IMR-90 (cell line): Measurements from ENCODE around the gene SFSWAP. TPM values are rescaled to one million over a fixed set of nuclear protein-coding genes. Genes with fewer than 3 reads are reported as not detected.

Source experiments
- ATAC-seq: fragments of 200-7000 bp; cut with Tn5 transposase; 2 replicates; pipeline ENCODE4 v1.9.1; 2020; ENCODE audit warnings: low read depth, mild to moderate bottlenecking, moderate library complexity
- BruUV-seq: library from RNA; stranded (reverse); fragments of 400-500 nt; replicated peaks from 2 replicates; lab custom pipeline; 2021; lab: Mats Ljungman, UMichigan
- CTCF ChIA-PET: fragments of 300-600 bp; formaldehyde crosslinking; extraction: SDS; loops from one replicate; lab custom pipeline; 2021; ENCODE audit warnings: antibody characterized with exemption; lab: Yijun Ruan, JAX
- POLR2A ChIA-PET: fragments of 300-600 bp; sonication (Branson Sonifier 250); formaldehyde crosslinking; loops from one replicate; lab custom pipeline; 2022; ENCODE audit warnings: antibody characterized with exemption; ENCODE audit not compliant: unreplicated experiment; lab: Charles Lee
- DNase-seq: peaks from one replicate; pipeline ENCODE4 v3.0.0; 2013
- H2AFZ ChIP-seq: replicated peaks from 2 replicates; pipeline ENCODE3; 2013; ENCODE audit warnings: low read length, mild to moderate bottlenecking; ENCODE audit not compliant: poor library complexity
- H2AK5ac ChIP-seq: 2 replicates; pipeline ENCODE4 v1.6.1; 2013; ENCODE audit warnings: low read depth, low read length, inconsistent platforms
- H2AK9ac ChIP-seq: replicated peaks from 2 replicates; pipeline ENCODE3; 2013; ENCODE audit warnings: mild to moderate bottlenecking, low read depth, low read length, moderate library complexity; ENCODE audit not compliant: poor library complexity
- H2BK120ac ChIP-seq: 2 replicates; pipeline ENCODE4 v1.6.1; 2013; ENCODE audit warnings: low read depth, low read length, inconsistent platforms
- H2BK15ac ChIP-seq: 3 replicates; pipeline ENCODE4 v1.6.1; 2013; ENCODE audit warnings: low read depth, low read length, inconsistent platforms
- H2BK20ac ChIP-seq: 2 replicates; pipeline ENCODE4 v1.6.1; 2013; ENCODE audit warnings: low read depth, mild to moderate bottlenecking, inconsistent platforms, low read length, moderate library complexity
- H2BK5ac ChIP-seq: 2 replicates; pipeline ENCODE4 v1.6.1; 2013; ENCODE audit warnings: mild to moderate bottlenecking, low read depth, low read length, inconsistent platforms; ENCODE audit not compliant: poor library complexity, severe bottlenecking
- H3K14ac ChIP-seq: replicated peaks from 2 replicates; pipeline ENCODE4 v1.6.1; 2013; ENCODE audit warnings: low read depth, low read length, inconsistent platforms
- H3K18ac ChIP-seq: 2 replicates; pipeline ENCODE4 v1.6.1; 2013; ENCODE audit warnings: low read depth, low read length, control low read depth
- H3K23ac ChIP-seq: 2 replicates; pipeline ENCODE4 v1.6.1; 2013; ENCODE audit warnings: low read depth, low read length, inconsistent platforms
- H3K27ac ChIP-seq: 2 replicates; pipeline ENCODE4 v1.5.1; 2013; ENCODE audit warnings: mild to moderate bottlenecking, control low read depth, low read length; ENCODE audit not compliant: insufficient read depth
- H3K27me3 ChIP-seq: 2 replicates; pipeline ENCODE4 v1.6.1; 2013; ENCODE audit warnings: low read length; ENCODE audit not compliant: control insufficient read depth, insufficient read depth
- H3K36me3 ChIP-seq: 2 replicates; pipeline ENCODE4 v1.6.1; 2013; ENCODE audit warnings: low read length, mixed read lengths; ENCODE audit not compliant: control insufficient read depth, insufficient read depth
- H3K4ac ChIP-seq: 2 replicates; pipeline ENCODE4 v1.6.1; 2013; ENCODE audit warnings: low read depth, low read length, inconsistent platforms
- H3K4me1 ChIP-seq: 2 replicates; pipeline ENCODE4 v1.6.1; 2013; ENCODE audit warnings: low read length, mixed read lengths; ENCODE audit not compliant: control insufficient read depth, insufficient read depth
- H3K4me2 ChIP-seq: 2 replicates; pipeline ENCODE4 v1.6.1; 2013; ENCODE audit warnings: low read depth, mild to moderate bottlenecking, control low read depth, low read length, moderate library complexity
- H3K4me3 ChIP-seq: 2 replicates; pipeline ENCODE4 v1.5.1; 2013; ENCODE audit warnings: low read depth, mild to moderate bottlenecking, control low read depth, low read length, moderate library complexity; ENCODE audit not compliant: insufficient read depth
- H3K56ac ChIP-seq: 2 replicates; pipeline ENCODE4 v1.6.1; 2013; ENCODE audit warnings: low read length, inconsistent platforms; ENCODE audit not compliant: insufficient read depth; ENCODE audit errors: extremely low read depth
- H3K79me1 ChIP-seq, 2 experiments: 2 replicates each; pipeline ENCODE4 v1.6.1; 2013; ENCODE audit warnings: low read length in 2 of 2, inconsistent platforms in 1 of 2, low read depth in 1 of 2
- H3K9ac ChIP-seq: 2 replicates; pipeline ENCODE4 v1.6.1; 2013; ENCODE audit warnings: low read depth, low read length, control low read depth
- H3K9me1 ChIP-seq: 2 replicates; pipeline ENCODE4 v1.6.1; 2013; ENCODE audit warnings: low read length, inconsistent platforms; ENCODE audit not compliant: insufficient read depth
- H3K9me3 ChIP-seq: 2 replicates; pipeline ENCODE4 v1.6.1; 2013; ENCODE audit warnings: low read length; ENCODE audit not compliant: control insufficient read depth, insufficient read depth
- H4K20me1 ChIP-seq: 2 replicates; pipeline ENCODE4 v1.6.1; 2013; ENCODE audit warnings: low read length, inconsistent platforms; ENCODE audit not compliant: insufficient read depth
- H4K5ac ChIP-seq: 2 replicates; pipeline ENCODE4 v1.6.1; 2013; ENCODE audit warnings: mild to moderate bottlenecking, low read depth, low read length, control low read depth
- H4K8ac ChIP-seq, 2 experiments: 2 replicates each; pipeline ENCODE4 v1.6.1; 2013; ENCODE audit warnings: low read depth in 2 of 2, low read length in 2 of 2, control low read depth in 1 of 2, inconsistent platforms in 1 of 2
- H4K91ac ChIP-seq: 2 replicates; pipeline ENCODE4 v1.6.1; 2013; ENCODE audit warnings: low read depth, low read length, inconsistent platforms; ENCODE audit not compliant: insufficient read depth
- BHLHE40 ChIP-seq: fragments of 150-350 bp; IDR thresholded peaks from 2 replicates; pipeline ENCODE4 v1.6.1; 2016; ENCODE audit warnings: mild to moderate bottlenecking, low read depth, low read length
- CEBPB ChIP-seq: IDR thresholded peaks from 2 replicates; pipeline ENCODE4 v1.6.1; 2012; ENCODE audit warnings: low read depth, low read length, improper control_type of control experiment
- CHD1 ChIP-seq: IDR thresholded peaks from 2 replicates; pipeline ENCODE4 v1.6.1; 2012; ENCODE audit warnings: low read depth, low read length, improper control_type of control experiment
- ELK1 ChIP-seq: fragments of 150-350 bp; IDR thresholded peaks from 2 replicates; pipeline ENCODE4 v1.6.1; 2016; ENCODE audit warnings: low read depth, mild to moderate bottlenecking, low read length, moderate library complexity, borderline replicate concordance
- FOS ChIP-seq: fragments of 150-350 bp; IDR thresholded peaks from 2 replicates; pipeline ENCODE4 v1.6.1; 2016; ENCODE audit warnings: low read depth, low read length
- MAZ ChIP-seq: IDR thresholded peaks from 2 replicates; pipeline ENCODE4 v1.6.1; 2012; ENCODE audit warnings: low read depth, mild to moderate bottlenecking, low read length, improper control_type of control experiment, moderate library complexity, borderline replicate concordance
- MXI1 ChIP-seq: IDR thresholded peaks from 2 replicates; pipeline ENCODE4 v1.6.1; 2012; ENCODE audit warnings: low read depth, mild to moderate bottlenecking, low read length, moderate library complexity, borderline replicate concordance
- NFE2L2 ChIP-seq: fragments of 150-350 bp; IDR thresholded peaks from 2 replicates; pipeline ENCODE4 v1.6.1; 2016; ENCODE audit warnings: low read depth, mild to moderate bottlenecking, low read length
- POLR2A ChIP-seq: IDR thresholded peaks from 2 replicates; pipeline ENCODE4 v1.6.1; 2012; ENCODE audit warnings: mild to moderate bottlenecking, low read depth, low read length
- RAD21 ChIP-seq: IDR thresholded peaks from 2 replicates; pipeline ENCODE4 v1.6.1; 2012; ENCODE audit warnings: low read length, improper control_type of control experiment
- RFX5 ChIP-seq: IDR thresholded peaks from 2 replicates; pipeline ENCODE4 v1.8.0; 2012; ENCODE audit warnings: low read depth, mild to moderate bottlenecking, low read length, moderate library complexity
- SMC3 ChIP-seq: fragments of 150-350 bp; IDR thresholded peaks from 2 replicates; pipeline ENCODE4 v1.6.1; 2016; ENCODE audit warnings: low read depth, mild to moderate bottlenecking, antibody characterized with exemption, low read length, moderate library complexity
- WGBS, 2 experiments: methylation state at CpG; one replicate each; pipeline versions ENCODE4 v1.1.5 to v1.1.7; 2013; ENCODE audit warnings: missing lambda C conversion rate in 2 of 2; ENCODE audit not compliant: insufficient read length in 1 of 2; ENCODE audit errors: extremely low coverage in 2 of 2; 5-methylcytosine and 5-hydroxymethylcytosine counted together
- dilution Hi-C: fragments of 300-500 bp; cut with HindIII; formaldehyde crosslinking; loops from one replicate; pipeline ENCODE4 v1.14.3; 2018; ENCODE audit warnings: low sequenced_read_pairs; ENCODE audit not compliant: unreplicated experiment
- in situ Hi-C: fragments of 300-500 bp; cut with MboI; formaldehyde crosslinking; loops from 3 replicates; pipeline ENCODE4 v1.14.3; 2019; ENCODE audit warnings: low sequenced_read_pairs, inconsistent platforms, mixed read lengths
- intact Hi-C: fragments of 100-400 bp; cut with micrococcal nuclease; formaldehyde crosslinking; loops from 2 replicates; pipeline ENCODE4 v1.10.0; 2022
- polyA plus RNA-seq, 3 experiments: library from polyadenylated mRNA; depleted of rRNA; stranded (reverse); fragments of >200 nt; gene quantifications; 2 replicates each; pipeline ENCODE4 v1.2.3, GENCODE V29; 2012; ENCODE audit warnings: low replicate concordance in 1 of 3
- total RNA-seq: library from RNA; depleted of rRNA; stranded (reverse); fragments of >200 nt; gene quantifications from 2 replicates; pipeline ENCODE4 v1.2.3, GENCODE V29; 2012

SFSWAP gene
- total and polyA plus RNA-seq, 2 of the 4 experiments (the other 2 are of a cell fraction), result 19.7 to 22.4 TPM

GRCh38 chr12:131684015-131684725 lies 26.7 kb upstream of the SFSWAP start:
- TF ChIP-seq CEBPB (no peak), ELK1 (no peak), SMC3 (no peak), MXI1 (no peak), BHLHE40 (no peak), RAD21 (no peak), FOS (no peak), NFE2L2 (no peak), MAZ (no peak), RFX5 (no peak), POLR2A (no peak), CHD1 (no peak)
- BruUV-seq, result no TSS peak
- WGBS, 2 experiments, result 72% methylated on average over 14 of the region's 26 CpGs; no CpG with 5 or more reads in 1 of the 2 experiments

More at GRCh38 chr12:131684015-131684725, 26.7 kb upstream of the SFSWAP start:
- Histone ChIP-seq H2BK15ac (no peak overlapping the region), H3K9me1 (no peaks in the 10 kb centered on the region), H3K4ac (no peak overlapping the region), H3K79me1 (no peaks in the 10 kb centered on the region), H3K27ac (no peak overlapping the region), H4K91ac (no peak overlapping the region), H3K9me3 (peaks cover 9% of the 10 kb centered on the region; the same call in 1 of the 2 replicates), H4K20me1 (no peaks in the 10 kb centered on the region), H3K4me3 (no peak overlapping the region), H3K14ac (no peak overlapping the region), H4K8ac (no peak overlapping the region), H3K9ac (no peak overlapping the region), H3K36me3 (no peaks in the 10 kb centered on the region), H3K18ac (no peak overlapping the region), H2AK5ac (no peak overlapping the region), H3K56ac (no peak overlapping the region), H3K23ac (no peak overlapping the region), H4K5ac (no peak overlapping the region), H3K4me2 (no peak overlapping the region), H2AFZ (no peak overlapping the region), H2BK120ac (no peak overlapping the region), H3K4me1 (no peaks in the 10 kb centered on the region), H3K27me3 (no peaks in the 10 kb centered on the region), H2BK5ac (no peak overlapping the region), H2BK20ac (no peak overlapping the region), H2AK9ac (no peak overlapping the region)
- no peak for DNase-seq
- POLR2A ChIA-PET, result no interaction called here
- in situ Hi-C loops (no loop called here), dilution Hi-C loops (no loop called here), intact Hi-C loops (no loop called here)
- CTCF ChIA-PET, result no interaction called here
- no peak for ATAC-seq
